SHP77 treated with DMSO at 0.1 percent for 48 hours (cell line): ENCODE data around the gene TEX13D.

ENCODE experiments used
- DNase-seq: peaks from one replicate; lab custom pipeline; 2025; lab: John Stamatoyannopoulos, UW

TEX13D gene

DNA sequence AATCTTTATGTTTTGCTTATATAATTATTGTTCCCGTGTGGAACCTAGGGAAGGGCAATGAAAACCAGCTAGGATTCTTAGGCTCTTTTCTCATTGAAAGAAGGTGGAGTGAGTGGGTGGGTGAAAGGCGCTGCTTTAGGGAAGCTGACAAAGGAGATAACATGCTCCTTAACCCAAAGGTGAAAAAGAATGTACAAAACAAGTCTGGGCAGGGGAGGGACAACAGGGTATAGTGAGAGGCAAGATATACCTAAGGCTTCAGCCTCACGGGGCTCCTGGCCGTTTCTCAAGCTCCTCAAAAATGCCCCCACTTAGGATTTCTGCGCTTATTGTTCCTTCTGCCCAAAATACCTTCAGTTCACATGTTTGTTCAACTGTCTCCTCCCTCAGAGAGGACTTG, 15.7 kb downstream of the TEX13D start:
- no peak for DNase-seq

DNA sequence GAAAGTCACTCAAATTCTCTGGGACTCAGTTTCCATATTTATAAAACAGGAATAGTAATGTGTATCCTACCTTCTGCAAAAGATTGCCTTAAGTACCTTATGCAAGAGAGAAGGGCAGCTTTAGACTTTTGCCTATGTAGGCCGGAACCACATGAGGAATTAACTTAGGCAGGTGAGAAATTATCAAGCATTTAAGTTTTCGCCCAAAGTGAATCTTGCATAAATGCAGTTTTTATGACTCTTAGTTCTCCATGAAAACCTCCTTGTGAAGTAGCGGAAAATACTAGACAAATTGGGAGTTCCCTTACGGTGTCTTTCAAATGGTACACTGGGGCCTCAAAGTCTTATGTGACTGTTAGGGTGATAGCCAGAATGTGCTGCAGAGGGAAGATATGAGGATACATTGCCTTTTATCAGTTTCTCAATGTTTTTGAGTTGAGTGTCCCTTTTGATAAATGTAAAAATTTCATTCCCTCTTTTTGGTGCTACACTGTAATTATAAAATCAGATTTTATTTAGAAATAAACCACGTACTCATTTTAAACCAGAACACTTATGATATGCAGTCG, 16.5 kb downstream of the TEX13D start:
- no peak for DNase-seq

DNA sequence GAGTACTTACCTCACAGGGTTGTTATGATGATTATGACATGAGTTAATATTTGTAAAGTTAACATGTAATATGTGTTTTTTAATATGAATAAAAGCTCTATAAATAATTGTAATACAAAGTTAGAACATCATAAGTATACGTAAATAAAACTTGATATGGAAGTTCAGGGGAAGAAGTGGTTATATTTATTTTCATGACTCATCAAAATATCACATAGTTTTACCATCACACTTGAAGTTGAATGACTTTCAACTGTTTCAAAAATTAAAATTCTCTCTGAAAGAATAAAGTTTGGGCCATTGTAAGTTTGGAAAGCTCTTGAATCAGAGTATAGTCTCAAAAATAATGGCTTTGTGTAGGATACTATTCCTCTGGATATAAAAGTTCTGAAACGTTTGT, 22.2 kb downstream of the TEX13D start:
- no peak for DNase-seq

DNA sequence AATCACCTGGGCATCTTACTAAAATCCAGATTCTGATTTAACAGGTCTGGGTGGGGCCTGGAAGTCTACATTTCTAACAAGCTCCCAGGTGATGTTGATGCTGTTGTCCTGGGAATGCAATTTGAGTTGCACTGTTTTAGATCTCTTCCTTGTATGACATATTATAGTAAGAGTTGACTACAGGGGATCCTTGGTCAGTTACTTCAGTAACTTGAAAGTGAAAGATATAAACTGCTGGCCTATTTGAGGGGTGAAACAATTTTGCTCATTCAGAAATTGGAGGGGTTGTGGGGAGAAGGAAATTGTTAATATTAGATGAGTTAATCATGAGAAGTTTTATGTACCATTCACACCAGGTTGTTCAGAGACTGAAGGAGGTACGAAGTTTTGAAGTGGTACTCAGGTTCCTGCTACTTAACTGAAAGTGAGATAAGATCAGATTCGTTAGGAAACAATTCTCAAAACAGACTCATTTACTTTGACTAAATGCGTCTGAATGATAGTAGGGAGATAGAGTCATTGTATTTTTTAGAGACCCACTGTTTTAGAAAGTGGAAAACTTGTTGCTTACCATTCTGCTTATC, 26.4 kb downstream of the TEX13D start:
- DNase-seq = no peak

DNA sequence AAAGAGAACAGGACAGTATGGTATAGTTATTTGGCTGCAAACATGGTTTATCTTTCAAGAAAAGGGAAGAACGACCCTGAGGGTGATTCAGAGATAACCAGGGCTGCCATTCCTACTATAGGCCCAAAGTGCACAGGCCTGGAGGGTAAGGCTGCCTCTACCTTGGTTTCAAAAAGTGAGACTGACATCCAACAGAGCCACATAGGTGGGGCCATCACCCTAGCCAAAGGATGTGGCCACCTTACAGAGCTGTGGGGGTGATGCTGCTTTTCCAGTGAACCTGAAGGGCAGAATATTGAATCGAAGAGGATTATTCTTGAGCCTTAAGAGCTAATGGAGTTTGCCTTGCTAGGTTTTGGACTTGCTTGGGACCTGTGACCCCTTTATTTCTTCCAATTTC, 29.6 kb downstream of the TEX13D start:
- DNase-seq = no peak

DNA sequence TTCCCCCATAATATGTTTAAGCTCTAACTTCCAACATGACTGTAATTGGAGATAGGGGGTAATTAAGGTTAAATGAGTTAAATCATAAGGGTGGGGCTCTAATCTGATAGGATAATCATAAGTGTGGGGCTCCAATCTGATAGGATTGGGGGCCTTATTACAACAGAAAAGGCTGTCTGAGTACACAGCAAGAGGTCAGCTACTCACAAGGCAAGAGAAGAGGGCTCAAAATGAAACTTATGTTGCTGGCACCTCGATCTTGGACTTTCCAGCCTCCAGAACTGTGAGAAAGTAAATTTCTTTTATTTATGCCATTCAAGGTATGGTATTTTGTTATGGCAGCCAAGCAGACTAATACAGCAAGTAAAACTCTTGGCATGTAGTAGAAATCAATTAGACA, 30.3 kb downstream of the TEX13D start:
- DNase-seq = no peak

DNA sequence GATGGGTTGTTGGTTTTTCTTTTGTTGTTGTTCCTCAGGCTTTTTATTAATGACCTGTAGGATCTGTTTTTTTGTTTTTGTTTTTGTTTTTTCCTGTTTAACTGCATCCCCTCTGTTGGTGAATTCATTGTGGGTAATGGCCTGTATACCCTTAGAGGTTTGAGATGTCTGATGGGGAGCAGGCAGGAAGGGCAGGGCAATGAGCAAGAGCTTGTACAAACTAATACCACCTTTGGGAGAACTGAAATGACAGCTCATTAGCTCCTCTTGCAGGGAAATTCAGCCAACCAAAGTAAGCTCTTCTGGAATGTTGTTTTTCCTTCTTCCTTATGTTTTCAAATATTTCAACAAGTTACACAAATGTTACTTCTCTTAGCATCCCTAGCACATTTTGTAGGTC, 37.3 kb downstream of the TEX13D start:
- DNase-seq = no peak

DNA sequence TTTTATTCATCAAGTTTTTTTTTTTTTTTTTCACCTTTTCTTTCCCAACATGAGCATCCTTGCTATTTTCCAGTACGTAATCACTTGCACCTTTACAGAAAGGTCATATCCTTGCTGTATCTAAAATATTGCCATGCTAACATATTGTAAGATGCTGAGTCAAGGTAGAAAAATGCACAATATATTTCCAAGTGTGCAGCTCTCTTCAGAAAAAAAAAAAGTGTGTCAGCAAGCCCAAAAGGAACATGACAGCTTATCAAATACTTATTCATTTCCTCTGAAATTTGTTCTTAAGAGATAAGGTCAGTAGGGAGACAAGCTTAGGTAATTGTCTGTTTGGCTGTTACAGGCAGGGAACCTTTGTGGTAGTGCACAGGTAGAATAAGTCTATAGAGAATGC, 40.9 kb downstream of the TEX13D start:
- DNase-seq = no peak

DNA sequence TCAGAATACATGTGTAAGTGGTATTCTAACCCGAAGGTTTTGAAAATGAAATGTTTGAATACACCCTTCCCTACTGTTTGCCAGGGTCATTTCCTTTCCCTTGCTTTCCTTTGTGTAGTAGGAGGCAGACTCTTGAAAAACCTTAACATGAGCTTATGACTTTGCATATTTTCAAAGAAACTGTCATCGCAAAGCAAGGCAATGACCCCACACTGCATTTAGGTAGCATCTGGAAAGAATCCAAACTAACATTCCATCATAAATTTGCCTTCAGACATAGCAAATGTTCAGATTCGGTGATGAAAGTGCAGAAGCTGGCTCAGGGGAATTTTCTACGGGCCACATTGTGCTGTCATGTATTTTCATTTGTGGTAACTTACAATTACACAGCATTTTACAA, 46.2 kb downstream of the TEX13D start:
- DNase-seq = no peak

DNA sequence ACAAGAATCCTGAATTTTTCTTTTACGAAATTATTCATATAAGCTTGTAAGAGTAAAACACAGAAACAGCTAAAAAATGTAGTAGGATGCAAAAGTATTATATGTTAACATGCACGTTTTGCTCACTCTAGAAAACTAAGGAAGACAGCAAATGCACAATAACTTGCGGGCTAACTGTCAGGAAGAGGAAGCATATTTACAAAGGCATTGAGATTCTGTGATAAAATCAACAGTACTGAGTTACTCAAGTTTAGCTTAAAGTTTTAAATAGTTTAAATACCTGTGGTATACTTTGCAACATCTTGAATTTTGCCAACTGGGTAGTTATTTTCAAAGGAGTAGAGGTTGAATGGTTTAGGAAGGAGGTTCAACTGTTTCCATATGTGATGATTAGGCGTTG, 50.9 kb downstream of the TEX13D start:
- no peak for DNase-seq

DNA sequence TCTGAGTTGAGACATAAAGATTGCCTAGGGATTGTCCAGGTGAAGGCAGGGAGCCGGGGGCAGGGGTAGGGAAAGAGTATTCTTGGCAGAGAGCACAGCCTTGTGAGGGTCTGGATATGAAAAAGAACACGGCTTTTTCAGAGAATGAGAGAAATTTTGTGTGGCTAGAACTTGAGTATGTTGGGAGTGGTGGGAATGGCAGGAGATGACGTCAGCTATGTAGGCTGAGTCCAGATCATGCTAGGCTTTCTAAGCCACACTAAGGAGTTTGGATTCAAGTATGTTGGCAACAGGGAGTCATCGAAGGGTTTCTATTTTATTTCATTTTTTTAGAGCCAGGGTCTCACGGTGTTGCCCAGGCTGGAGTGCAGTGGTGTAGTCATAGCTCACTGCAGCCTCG, 53.9 kb downstream of the TEX13D start:
- DNase-seq = no peak
